ENCODE data around the gene AHRR.

Gene AHRR

DNA sequence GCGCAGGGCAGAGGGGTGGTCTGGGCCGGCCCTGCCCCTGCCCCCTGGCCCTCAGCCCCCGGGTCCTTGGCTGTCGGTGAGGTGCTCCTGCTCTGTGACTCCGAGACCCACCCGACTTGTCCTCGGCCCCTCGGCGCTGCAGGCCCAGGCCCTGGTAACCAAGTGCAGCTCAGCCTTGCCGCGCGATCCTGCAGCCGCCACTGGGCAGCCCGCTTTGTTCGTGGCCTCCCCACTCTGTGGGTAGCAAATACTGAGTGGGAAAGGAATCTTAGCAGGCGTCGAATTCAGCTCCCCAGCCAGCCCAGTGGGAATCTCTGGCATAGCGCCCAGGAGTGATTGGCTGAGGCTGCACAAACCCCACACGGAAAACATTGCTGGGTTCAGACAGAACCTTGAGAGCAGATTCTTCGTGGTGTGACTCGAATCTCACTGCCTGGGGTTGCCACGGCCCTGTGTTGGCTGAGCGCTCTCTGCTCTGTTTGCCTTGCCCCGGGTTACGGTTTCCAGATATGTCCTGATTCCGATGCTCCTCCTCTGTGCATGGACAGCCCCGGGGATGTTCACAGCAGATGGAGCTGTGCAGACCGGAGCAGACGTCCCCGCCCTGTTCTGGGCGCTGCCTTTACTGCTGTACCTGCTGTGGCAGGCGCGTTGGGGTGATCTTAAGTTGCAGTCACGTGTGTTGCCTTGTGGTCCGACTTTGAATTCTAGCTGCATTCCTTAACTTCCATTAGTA lies 108.1 kb downstream of the AHRR start:
- no peak for DNase-seq (ENCODE audit: low spot score)

DNA sequence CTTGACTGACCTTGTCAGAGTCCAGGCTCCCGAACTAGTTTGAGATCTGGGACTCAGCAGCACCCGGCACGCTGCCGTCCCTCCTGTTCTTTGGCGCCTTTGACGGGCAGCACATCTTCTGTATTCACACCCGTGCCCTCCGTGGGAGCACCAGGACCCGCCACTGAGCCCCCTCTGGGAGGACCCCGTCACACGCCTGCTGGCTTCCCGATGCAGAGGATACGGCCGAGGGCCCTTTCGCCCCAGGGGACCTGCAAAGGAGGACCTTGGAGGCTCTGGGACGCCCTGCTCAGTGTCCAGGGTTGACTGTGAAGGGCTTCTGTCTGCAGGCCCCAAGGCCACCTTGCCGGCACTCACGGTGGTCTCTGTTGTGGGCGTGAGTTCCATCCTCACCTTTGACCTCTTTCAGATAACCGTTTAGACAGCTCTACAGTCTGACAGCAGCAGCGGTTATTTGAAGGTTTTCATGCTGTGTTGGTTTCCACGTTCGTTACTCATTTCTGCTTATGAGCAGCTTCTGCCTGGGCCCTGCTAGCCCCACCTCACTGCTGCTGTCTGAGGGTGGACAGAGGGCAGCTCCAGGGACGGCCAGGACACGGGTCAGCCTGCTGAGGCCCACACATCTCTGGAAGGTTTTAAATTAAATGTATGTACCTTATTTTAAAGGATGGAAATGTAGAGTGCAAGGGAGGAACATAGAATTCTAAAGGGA lies 108.9 kb downstream of the AHRR start:
- DNase-seq (ENCODE audit: low spot score): no peak

DNA sequence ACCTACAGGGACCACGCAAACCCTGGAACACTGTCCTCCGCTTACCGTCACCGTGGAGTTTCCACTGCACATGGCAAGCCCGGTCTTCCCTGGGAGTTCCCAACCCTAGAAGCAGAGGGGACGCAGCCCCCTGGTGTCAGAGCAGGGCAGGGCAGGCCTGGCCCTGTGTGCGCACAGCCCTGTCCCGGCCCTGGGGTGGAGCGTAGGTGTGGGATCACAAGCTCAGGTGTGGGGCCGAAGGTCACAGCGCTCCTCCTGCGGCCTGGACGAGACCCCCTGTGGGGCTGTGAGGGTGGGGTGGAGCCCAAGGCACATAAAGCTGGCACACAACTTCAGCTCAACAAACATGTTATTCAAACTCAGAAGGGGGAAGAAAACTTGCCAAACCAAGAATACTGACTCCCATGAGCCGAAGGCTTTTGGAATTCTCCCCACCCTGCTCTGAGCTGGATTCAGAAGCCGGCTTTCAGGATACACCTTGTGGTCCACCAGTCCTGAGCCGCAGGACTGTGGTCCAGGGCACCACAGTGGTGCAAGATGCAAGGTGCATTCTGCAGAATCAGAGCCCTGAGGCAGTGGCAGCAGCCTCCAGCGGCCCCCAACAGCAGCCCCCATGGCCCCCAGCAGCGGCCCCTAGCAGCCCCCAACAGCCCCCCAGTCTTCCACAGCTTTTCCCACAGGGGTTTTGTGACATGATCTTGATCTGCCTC lies 109.6 kb downstream of the AHRR start:
- peak; percentile 19 for DNase-seq (ENCODE audit: low spot score)

DNA sequence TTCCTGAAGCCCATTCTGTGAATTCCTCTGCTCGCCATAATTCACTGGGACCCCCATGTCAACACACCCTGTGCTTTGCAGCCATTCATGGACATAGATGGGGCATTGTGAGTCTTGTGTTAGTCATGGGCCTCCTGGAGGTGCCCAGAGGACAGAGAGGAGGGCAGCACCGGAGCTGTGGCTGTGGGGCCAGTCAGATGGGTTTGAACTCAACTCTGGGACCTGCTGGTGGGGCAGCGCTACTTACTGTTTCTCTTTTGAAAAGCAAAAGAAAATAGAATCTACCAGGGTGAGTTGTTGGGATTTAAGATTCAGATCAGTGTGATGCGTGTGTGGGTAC lies 110.2 kb downstream of the AHRR start:
- no peak for DNase-seq (ENCODE audit: low spot score)

DNA sequence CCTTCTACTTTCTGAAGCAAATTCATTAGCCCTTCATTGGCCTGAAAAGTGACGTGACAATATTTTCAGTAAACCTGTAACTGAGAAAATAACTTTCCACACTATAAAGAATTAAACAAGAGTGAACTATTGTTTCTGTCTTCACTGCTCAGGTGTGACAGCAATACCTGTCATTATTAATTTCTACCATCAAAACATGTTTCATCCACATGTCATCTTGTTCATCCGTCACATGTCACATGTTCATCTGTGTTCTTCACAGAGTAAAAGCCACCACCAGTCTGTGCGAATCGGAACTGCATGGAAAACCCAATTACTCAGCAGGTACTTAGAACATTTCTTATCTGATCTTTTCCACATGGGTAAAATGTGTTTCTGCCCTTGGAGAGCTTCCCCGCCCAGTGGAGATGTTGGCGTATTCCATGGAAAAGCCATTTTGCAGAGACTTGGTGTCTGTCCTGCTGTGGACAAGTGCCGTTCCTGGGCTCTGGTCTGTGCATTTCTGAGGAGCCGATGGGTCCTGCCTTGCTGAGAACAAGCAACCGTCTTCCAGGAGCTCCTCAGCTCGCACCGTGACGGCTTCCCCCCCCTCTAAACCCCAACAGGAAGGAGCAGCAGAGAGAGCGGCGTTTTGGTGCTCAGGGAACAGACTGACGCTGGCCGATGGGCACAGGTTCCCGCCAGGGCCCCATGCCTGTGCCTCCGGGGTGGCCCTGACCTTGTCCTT lies 110.8 kb downstream of the AHRR start:
- no peak for DNase-seq (ENCODE audit: low spot score)

DNA sequence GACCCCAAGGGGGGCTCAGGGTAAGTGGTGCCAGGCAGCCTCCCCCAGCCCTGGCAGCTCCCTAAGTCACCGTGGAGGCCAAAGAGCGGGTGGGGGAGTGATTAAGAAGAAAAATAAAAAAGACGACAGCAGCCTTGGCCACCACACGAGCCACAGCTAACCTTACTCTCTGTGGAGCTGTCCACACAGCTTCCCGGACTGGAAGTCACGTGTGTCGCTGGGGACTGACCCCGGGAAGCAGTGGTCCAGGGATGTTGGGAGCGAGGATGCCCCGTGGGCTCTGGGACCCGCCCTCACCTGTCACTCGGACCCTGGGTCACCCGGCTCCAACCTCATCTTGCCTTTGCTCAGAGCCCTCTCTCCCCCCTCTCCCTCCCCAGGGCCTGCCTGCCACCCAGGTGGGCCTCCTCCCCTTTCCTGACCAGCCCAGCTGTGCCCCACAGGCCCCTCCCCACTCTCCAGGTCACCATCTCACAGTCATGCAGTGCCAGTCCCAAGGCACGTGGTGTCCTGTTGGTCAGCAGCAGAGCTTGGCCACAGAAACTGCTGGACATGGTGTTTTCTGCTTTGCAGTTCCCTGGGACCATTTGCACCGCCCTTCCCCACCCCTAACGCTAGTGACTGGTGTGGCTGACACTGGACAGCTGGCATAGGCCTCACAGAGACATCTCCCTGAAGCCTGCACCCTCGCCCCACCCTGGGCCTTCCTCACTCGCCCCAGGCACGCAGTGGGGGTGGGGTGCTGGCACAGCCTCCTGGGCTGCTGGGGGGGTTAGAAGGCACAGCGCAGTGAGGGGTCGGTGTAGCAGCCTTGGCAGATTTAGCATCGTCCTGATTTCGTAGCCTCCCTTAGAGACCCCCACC lies 111.6 kb downstream of the AHRR start:
- DNase-seq (ENCODE audit: low spot score): no peak

DNA sequence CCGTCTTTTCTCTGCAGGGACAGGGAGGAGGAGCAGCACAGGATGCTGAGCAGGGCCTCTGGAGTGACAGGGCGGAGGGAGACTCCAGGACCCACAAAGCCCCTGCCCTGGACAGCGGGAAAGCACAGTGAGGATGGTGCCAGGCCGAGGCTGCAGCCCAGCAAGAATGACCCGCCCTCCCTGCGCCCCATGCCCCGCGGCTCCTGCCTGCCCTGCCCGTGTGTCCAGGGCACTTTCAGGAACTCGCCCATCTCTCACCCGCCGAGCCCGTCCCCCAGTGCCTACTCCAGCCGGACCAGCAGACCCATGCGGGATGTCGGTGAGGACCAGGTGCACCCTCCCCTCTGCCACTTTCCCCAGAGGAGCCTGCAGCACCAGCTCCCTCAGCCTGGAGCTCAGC lies 112.3 kb downstream of the AHRR start:
- DNase-seq (ENCODE audit: low spot score): no peak

DNA sequence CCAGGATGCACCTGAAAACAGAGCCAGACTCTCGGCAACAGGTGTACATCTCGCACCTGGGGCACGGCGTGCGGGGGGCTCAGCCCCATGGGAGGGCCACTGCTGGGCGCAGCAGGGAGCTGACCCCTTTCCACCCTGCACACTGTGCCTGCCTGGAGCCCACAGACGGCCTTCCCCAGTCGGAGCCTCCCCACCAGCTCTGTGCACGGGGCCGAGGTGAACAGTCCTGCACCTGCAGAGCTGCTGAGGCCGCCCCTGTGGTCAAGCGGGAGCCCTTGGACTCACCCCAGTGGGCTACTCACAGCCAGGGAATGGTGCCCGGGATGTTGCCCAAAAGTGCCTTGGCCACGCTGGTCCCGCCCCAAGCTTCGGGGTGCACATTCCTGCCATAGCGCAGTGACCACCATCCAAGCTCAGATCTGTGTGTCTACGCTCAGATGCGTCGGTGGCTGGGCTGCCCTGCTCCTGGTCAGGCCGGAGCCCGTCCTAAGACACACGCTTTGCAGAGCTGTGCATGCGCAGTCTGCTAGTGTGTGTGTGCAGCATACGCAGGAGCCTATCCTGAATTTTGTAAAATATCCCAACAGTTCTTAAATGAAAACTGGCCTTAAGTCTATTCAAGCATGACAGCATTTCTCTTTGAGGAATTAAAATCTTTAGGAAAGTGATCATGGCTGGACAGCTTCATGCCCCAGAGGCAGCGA lies 113.1 kb downstream of the AHRR start:
- DNase-seq (ENCODE audit: low spot score): no peak

DNA sequence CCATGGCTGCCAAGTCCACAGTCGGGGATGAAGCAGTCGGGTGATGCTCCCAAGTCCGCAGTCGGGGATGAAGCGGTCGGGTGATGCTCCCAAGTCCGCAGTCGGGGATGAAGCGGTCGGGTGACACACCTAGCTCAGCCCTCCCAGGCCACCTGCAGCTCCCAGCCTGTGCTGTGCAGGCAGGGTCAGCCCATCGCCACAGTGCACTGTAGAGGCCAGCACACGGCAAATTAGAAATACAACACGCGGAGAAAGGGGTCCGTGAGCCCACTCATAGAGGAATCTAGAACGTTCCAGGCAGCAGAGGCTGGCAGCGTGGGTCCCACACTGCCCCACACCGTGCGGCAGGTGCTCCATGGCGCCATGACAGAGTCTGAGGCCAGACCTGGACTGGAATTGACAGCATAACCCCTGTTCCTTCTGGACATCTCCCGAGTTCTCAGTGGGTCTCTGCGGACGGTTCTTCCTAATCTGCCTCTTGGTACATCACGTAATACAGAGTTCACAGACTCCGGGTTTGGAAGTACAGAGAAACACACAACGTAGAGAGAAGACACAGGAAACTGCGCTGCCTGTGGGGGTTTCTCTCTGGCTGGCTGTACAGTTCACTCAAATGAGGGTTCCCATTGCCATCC lies 113.8 kb downstream of the AHRR start:
- no peak for DNase-seq (ENCODE audit: low spot score)

DNA sequence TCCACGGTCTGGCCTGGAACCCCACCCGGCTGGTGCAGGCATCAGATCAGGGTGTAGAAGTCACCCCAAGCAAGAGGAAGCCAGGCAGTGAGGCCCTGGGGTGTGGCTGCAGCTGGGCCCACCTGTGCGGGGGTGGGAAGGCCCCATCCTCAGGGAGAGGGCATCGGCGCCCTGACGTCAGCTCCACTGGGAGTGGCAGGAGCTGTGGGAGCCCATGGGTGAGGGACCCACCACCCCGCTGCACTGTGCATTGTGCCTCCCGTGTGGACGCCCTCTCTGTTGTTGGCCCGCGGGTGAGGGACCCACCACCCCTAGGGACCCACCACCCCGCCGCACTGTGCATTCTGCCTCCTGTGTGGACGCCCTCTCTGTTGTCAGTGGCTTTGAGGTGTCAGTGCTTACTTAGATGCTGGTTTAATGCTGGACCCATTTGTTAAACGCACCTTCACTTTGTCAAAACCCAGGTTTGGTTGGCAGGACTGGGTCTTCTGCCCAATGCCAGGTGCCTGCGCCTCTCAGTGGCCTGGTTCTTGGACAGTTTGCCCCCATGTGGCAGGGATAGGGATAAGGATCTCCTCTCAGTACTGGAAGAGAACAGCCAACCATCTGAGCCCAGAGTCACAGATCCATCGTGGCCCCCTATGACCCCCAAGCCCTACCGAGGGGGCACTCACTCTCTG lies 114.6 kb downstream of the AHRR start:
- no peak for DNase-seq (ENCODE audit: low spot score)

DNA sequence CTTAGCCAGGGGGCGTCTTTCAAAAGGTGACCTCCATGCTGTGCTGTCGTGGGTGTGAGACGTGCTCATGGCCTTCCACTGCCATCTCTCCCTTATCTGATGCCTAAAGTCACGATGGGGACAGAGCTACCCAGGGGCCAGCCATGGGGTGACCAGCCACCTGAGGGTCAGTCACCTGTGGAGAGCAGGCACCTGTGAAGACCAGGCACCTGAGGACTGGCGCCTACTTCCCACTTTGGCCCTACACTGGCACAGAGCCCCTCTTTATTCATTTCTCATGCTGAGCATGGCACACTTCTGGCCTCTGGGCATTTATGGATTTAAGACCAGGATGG lies 115.1 kb downstream of the AHRR start:
- no peak for DNase-seq (ENCODE audit: low spot score)

DNA sequence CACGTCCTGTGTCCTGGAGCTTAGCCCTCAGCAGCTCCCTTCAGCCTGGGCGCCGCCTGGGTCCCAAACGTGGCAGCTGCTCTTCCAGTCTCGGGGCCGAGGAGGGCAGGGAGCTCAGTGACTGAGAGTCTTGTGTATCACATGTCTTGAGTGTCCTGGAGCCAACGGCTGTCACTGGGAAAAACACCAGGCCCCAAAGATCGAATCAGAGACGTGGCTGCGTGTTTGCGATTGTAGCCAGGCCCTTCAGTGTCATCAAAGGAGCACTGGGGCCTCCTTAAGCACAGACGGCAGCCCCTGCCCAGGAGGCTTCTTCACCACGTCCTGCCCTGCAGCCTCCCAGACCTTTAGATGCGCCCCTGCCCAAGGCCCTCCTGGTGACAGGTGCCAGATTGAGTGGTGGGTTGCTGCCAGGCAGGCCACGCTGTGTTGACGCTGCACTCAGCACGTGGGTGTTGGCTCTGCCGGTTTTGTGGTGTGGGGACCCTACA lies 115.8 kb downstream of the AHRR start:
- DNase-seq (ENCODE audit: low spot score): no peak

DNA sequence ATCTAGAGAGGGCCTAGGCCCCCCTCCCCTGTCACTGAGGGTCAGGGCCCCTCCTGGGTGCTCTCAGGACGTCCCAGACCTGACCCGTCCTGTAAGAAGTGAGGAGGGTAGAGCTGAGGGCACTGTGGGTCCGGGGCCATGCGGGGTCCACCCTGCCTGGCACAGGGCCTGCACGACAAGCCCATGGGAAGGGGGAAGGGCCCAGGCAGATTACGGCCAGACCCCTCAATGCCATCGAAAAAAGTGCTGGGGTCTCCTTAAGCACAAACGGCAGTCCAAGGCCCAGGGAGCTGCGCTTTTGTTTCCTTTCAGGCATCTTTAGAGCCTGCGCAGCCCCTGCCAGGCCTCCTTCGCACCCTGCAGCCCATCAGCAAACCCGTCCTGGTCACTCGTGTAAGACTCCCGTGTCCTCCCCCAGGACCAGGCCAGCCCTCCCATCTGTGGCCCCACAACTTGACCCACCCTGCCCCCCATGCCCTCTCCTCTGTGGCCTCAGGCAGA lies 117.0 kb downstream of the AHRR start:
- DNase-seq (ENCODE audit: low spot score): no peak

DNA sequence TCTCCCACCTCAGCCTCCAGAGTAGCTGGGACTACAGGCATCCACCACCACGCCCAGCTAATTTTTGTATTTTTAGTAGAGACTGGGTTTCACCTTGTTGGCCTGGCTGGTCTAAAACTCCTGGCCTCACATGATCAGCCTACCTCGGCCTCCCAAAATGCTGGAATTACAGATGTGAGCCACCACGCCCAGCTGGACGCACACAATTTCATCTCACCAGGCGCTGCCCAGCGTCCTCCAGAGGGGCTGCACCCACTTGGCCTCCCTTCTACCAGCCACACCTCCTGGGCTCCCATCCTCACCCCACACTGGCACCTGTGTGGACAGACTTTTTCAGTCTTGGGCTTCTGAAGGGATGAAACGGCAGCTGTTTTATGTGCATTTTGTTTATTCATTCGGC lies 117.7 kb downstream of the AHRR start:
- DNase-seq (ENCODE audit: low spot score): no peak

DNA sequence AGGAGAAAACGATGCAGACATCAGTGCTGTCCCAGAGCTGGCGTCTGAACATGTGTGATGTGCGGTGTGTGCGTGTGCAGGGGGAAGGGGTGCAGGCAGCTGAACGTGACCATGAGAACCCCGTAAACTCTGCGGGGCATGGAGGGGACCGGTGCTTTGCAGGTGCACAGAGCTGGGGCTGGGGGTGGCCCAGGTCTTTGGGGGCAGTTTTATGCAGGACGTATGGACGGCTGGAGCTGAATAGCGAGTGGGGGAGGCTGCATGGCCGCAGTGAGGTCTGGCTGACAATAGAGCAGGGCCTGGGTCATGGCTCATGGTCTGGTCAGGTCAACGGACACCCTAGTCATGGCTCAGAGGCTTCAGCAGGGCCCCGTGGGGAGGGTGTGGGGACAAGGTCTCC lies 118.1 kb downstream of the AHRR start:
- no peak for DNase-seq (ENCODE audit: low spot score)

DNA sequence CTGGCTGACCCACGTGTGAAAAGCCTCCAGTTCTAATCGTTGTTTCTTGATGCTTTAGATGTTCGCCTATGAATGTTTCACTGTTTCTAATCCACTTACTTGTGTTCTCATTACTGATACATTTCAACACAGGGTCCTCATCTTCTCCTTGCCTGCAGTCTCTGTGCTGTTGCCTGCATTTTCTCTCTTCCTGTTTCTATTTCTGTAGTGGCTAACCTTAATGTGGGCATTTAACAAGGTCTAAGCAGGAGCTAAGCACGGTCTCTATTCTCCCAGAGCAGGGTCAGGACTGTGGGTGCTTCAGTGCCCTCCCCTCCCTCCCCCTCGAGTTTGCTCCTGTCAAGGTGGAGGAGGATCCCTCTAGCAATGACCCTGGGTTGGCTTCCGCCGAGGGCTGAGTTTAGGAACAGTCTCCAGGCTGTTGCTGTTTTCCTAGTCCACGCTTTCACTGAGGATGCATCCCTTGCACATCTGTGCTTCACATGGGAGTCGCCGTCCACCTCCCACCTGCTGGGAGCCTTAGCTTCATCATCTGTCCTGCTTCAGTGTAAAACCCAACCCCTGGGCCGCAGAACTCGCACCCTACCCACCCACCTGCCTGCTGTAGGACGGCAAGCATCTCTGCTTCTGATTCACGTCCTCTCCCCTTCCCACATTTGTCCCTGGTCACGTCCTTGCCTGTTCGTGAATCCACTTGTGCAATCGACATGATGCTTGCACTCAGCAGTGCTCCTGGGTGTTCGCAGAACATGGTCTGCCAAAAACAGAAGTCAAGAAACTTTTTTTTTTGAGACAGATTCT lies 119.1 kb downstream of the AHRR start:
- DNase-seq (ENCODE audit: low spot score): no peak

DNA sequence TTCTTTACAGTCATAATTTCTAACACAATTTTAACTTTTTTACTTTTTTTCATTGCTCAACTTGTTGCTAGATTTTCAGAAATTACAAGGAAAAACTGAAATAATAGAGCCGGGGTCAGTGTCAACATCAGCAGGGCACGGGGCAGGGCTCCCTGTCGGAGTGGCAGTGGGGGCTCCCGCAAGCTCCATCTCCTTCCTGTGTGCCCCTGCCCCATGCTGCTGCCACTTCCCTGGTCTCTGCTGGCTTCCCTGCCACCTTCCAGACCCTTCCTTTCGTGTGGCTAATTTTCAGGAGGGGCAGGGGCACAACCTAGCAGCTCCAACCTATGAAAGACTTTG lies 120.5 kb downstream of the AHRR start:
- DNase-seq (ENCODE audit: low spot score): no peak

DNA sequence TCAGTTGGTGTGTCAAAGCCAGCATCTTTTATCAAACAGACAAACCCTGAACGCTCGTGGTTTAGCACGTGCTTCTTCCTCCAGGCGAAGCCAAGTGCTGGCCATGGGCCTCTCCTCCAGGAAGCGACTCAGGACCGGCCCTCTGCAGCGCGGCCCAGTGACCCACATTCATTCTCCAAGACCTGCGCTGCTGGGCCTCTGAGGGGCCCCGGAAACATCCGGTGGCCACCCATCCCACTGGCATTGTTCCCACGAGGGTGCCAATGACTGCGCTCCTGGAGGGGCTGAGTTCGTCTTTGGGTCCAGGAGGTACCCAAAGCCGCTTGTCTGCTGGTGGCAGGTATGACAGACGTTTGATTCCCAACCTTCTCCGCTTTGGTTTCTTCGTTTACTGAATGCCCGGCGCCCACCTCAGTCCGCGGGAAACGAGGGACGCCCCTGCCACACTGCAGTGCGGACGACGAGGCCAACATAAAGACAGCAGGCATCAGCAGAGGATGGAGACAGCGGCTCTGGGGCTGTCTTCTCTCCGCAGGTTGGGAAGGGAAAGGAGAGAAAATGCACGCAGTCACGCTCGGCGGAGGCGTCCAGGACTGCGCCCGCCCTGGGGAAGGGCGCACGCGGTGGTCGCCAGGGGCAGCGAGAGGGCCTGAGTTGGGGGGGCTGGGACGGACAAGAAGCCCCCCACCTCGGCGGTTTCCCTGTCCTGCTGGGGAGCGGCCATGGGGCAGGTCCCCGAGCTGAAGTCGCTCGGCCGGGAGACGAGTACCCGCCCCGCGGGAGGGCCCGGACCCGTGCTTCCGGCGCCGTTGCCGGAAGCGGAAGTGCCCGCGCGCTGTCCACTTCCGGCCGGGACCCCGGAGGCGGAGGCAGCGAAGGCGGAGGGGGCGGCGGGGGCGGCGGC lies 121.1 kb downstream of the AHRR start, which contains the start of gene EXOC3:
Gene EXOC3 (plus strand): TSS at position 842 of the 904 bp plus-strand sequence. CDS start 3,030 bp downstream, outside the sequence.
- DNase-seq (ENCODE audit: low spot score): peak; percentile 64

All from COLO829 (cell line).